Measurements from ENCODE around the gene CRB2. TPM values are rescaled to one million over a fixed set of nuclear protein-coding genes. Genes with fewer than 3 reads are reported as not detected.

Gene CRB2
- total and polyA plus RNA-seq, 2 donors (not counting 3 experiments of a cell fraction or from before 2014, with no cell fraction given): not detected

GRCh38 chr9:123347289-123348060 lies 8.5 kb upstream of the CRB2 start:
- Histone ChIP-seq H2AFZ (ENCODE audit: low read depth, low read length) (no peak overlapping the region), H3K4me2 (ENCODE audit: insufficient read depth, low read length) (no peak overlapping the region)
- POLR2A ChIA-PET: no interaction called here

DNA sequence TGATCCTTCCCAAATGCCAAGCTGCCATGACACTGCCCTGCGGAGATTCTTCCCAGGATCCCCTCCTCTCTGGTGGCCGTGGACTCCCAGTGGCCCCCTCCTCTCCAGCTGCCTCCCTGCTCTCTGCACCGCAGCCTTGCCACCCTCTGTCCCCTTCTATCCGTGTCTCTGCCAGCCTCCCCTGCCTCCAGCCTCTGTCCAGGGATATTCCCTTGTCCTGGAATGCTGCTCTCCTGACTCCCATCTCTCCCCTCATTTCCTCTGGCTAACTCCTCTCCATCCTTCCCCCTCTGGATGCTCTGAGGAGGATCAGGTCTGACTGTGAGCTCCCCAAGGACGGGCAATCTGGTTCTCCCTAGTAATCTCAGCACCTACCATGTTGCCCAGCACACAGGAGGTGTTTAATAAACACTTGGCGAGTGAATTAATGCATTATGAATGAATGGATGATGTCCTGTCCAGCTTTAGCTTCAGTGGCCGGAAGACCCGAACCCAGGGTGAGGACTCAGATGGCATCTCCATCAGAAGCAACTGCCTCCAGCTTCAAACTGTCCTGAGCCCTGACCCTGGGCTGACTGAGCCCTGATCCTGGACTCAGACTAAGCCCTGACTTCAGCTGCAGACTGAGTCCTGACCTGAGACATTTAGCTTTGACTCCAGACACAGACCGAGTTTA lies 7.5 kb upstream of the CRB2 start:
- ChIA-PET CTCF (interaction anchor here (1.0 to 4.2 kb wide), 11 partner anchors 8 to 1249 kb away, joined by 3 to 148 read pairs (median 8); no protein-coding TSS in a partner anchor), POLR2A (interaction anchor here (0.6 kb wide), 1 partner anchor 9 kb away, joined by 3 read pairs; no protein-coding TSS in a partner anchor)
- intact Hi-C loops (cut with micrococcal nuclease) (loop anchor here (2.0 kb wide), 1 partner anchor 80 kb away; the partner anchor contains the start of gene STRBP), dilution Hi-C loops (cut with MboI; ENCODE audit: extremely low pct_ligation_motif_present, low sequenced_read_pairs) (no loop called here)
- no peaks in the 10 kb centered on the region for H3K9me1 ChIP-seq (replicated peaks; ENCODE audit: control insufficient read depth, extremely low read depth, insufficient read depth, low read length)
- H3K9me3 ChIP-seq (replicated peaks; ENCODE audit: control insufficient read depth, insufficient read depth, low read length): no peaks in the 10 kb centered on the region
- no peak overlapping the region for H3K4me3 ChIP-seq (replicated peaks in 1 of 3; ENCODE audit: insufficient read depth in 1 of 3, low read depth in 1 of 3, low read length in 3 of 3)
- TF ChIP-seq GATA2 (IDR thresholded peaks at IDR 0.05; ENCODE audit: insufficient read depth, insufficient read length, low read depth, low read length) (no peak), JUN (IDR thresholded peaks at IDR 0.05; ENCODE audit: borderline replicate concordance, insufficient read depth, insufficient read length, low read depth) (no peak), POLR2A (IDR thresholded peaks at IDR 0.05; ENCODE audit: low read depth, low read length) (no peak), CTCF (IDR thresholded peaks at IDR 0.05; ENCODE audit: extremely low read depth in 1 of 2, insufficient read depth in 1 of 2, low read depth in 1 of 2, low read length in 2 of 2) (no peak), FOS (IDR thresholded peaks at IDR 0.05; ENCODE audit: borderline replicate concordance, insufficient read depth, low read length) (no peak), EZH2 (IDR thresholded peaks at IDR 0.05; ENCODE audit: borderline replicate concordance, low read depth, low read length, severe bottlenecking) (no peak), MYC (IDR thresholded peaks at IDR 0.05; ENCODE audit: low read depth, low read length) (no peak), POLR2AphosphoS5 (IDR thresholded peaks at IDR 0.05; ENCODE audit: insufficient read depth, low read depth, low read length) (no peak)
- TF ChIP-seq, protein P1, sequence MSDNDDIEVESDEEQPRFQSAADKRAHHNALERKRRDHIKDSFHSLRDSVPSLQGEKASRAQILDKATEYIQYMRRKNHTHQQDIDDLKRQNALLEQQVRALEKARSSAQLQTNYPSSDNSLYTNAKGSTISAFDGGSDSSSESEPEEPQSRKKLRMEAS (IDR thresholded peaks at IDR 0.05; ENCODE audit: insufficient read depth, insufficient read length): no peak
- no peaks in the 10 kb centered on the region for H4K20me1 ChIP-seq (replicated peaks; ENCODE audit: control insufficient read depth, extremely low read depth, insufficient read depth, low read length)
- H3K27ac ChIP-seq (ENCODE audit: insufficient read depth, low read depth, low read length): no peak overlapping the region
- H3K4me1 ChIP-seq (ENCODE audit: control insufficient read depth, extremely low read depth, insufficient read depth, low read length): no peaks in the 10 kb centered on the region
- H3K4me2 ChIP-seq (ENCODE audit: insufficient read depth, low read length): no peak overlapping the region
- no peak overlapping the region for H3K9ac ChIP-seq (replicated peaks; ENCODE audit: extremely low read depth, insufficient read depth, low read length)
- peaks cover 0 to under 1% of the 10 kb centered on the region in 2 experiments for H3K27me3 ChIP-seq (ENCODE audit: control insufficient read depth in 2 of 2, insufficient read depth in 2 of 2, low read length in 2 of 2)
- no TSS peak for BruUV-seq (replicated peaks)
- H2AFZ ChIP-seq (ENCODE audit: low read depth, low read length): no peak overlapping the region
- no peaks in the 10 kb centered on the region for H3K79me2 ChIP-seq (ENCODE audit: control insufficient read depth, insufficient read depth, low read length)
- FAIRE-seq: no peak
- H3K36me3 ChIP-seq (ENCODE audit: control insufficient read depth in 2 of 2, extremely low read depth in 1 of 2, insufficient read depth in 2 of 2, low read length in 2 of 2): no peaks in the 10 kb centered on the region
- DNase-seq (ENCODE audit: low read depth, low spot score): no peak

More at GRCh38 chr9:123347289-123348060, 8.5 kb upstream of the CRB2 start:
- no peaks in the 10 kb centered on the region for H3K79me2 ChIP-seq (ENCODE audit: control insufficient read depth, insufficient read depth, low read length)
- H3K36me3 ChIP-seq (ENCODE audit: control insufficient read depth in 2 of 2, extremely low read depth in 1 of 2, insufficient read depth in 2 of 2, low read length in 2 of 2): no peaks in the 10 kb centered on the region
- H3K9ac ChIP-seq (replicated peaks; ENCODE audit: extremely low read depth, insufficient read depth, low read length): no peak overlapping the region
- H3K9me1 ChIP-seq (replicated peaks; ENCODE audit: control insufficient read depth, extremely low read depth, insufficient read depth, low read length): no peaks in the 10 kb centered on the region
- DNase-seq (ENCODE audit: low read depth, low spot score) (no peak), FAIRE-seq (no peak)
- no TSS peak for BruUV-seq (replicated peaks)
- no peak overlapping the region for H3K27ac ChIP-seq (ENCODE audit: insufficient read depth, low read depth, low read length)
- H3K9me3 ChIP-seq (replicated peaks; ENCODE audit: control insufficient read depth, insufficient read depth, low read length): no peaks in the 10 kb centered on the region
- H3K27me3 ChIP-seq (ENCODE audit: control insufficient read depth in 2 of 2, insufficient read depth in 2 of 2, low read length in 2 of 2): no peaks in the 10 kb centered on the region
- dilution Hi-C loops (cut with MboI; ENCODE audit: extremely low pct_ligation_motif_present, low sequenced_read_pairs) (no loop called here), intact Hi-C loops (cut with micrococcal nuclease) (loop anchor here (2.0 kb wide), 1 partner anchor 79 kb away; the partner anchor contains the start of gene STRBP)
- H4K20me1 ChIP-seq (replicated peaks; ENCODE audit: control insufficient read depth, extremely low read depth, insufficient read depth, low read length): no peaks in the 10 kb centered on the region
- no peak for TF ChIP-seq POLR2A (IDR thresholded peaks at IDR 0.05; ENCODE audit: low read depth, low read length)
- no peak for TF ChIP-seq JUN (IDR thresholded peaks at IDR 0.05; ENCODE audit: borderline replicate concordance, insufficient read depth, insufficient read length, low read depth)
- H3K4me1 ChIP-seq (ENCODE audit: control insufficient read depth, extremely low read depth, insufficient read depth, low read length): no peaks in the 10 kb centered on the region
- CTCF ChIA-PET: interaction anchor here (1.0 to 4.2 kb wide), 2 partner anchors 229 to 265 kb away, joined by 3 to 148 read pairs; no protein-coding TSS in a partner anchor
- no peak overlapping the region for H3K4me3 ChIP-seq (replicated peaks in 1 of 3; ENCODE audit: insufficient read depth in 1 of 3, low read depth in 1 of 3, low read length in 3 of 3)
